OCI-LY7 (cell line): ENCODE measurements around the gene WDR7. TPM values are rescaled to one million over a fixed set of nuclear protein-coding genes. Genes with fewer than 3 reads are reported as not detected.

Experiments
- BruUV-seq: library from RNA; stranded (reverse); fragments of 400-500 nt; replicated peaks from 2 replicates; lab custom pipeline; 2021; lab: Mats Ljungman, UMichigan
- CTCF ChIA-PET: fragments of 300-600 bp; sonication (Branson Sonifier 250); formaldehyde crosslinking; loops from one replicate; lab custom pipeline; 2022; ENCODE audit warnings: antibody characterized with exemption; ENCODE audit not compliant: unreplicated experiment; lab: Charles Lee
- POLR2A ChIA-PET: fragments of 300-600 bp; sonication (Branson Sonifier 250); formaldehyde crosslinking; loops from one replicate; lab custom pipeline; 2022; ENCODE audit warnings: antibody characterized with exemption; lab: Charles Lee
- DNase-seq: peaks from one replicate; pipeline ENCODE4 v3.0.0-alpha.2; 2015; ENCODE audit warnings: low spot score
- H2AFZ ChIP-seq: fragments of 200-600 bp; sonication (generic), shearing (Covaris generic); 2 replicates; pipeline ENCODE4 v1.6.1; 2014; ENCODE audit warnings: mild to moderate bottlenecking, antibody characterized with exemption, low read length, moderate library complexity
- H3K27ac ChIP-seq: fragments of 200-600 bp; sonication (generic); 2 replicates; pipeline ENCODE4 v1.5.1; 2014; ENCODE audit warnings: mixed run types, low read depth, mild to moderate bottlenecking, moderate library complexity, low read length, inconsistent platforms; ENCODE audit not compliant: poor library complexity, severe bottlenecking
- H3K36me3 ChIP-seq: fragments of 200-600 bp; sonication (generic); 2 replicates; pipeline ENCODE4 v1.6.1; 2014; ENCODE audit warnings: mild to moderate bottlenecking, antibody characterized with exemption, low read length, moderate library complexity, mixed read lengths; ENCODE audit not compliant: insufficient read depth
- H3K4me1 ChIP-seq: fragments of 200-600 bp; sonication (generic); 2 replicates; pipeline ENCODE4 v1.5.1; 2014; ENCODE audit warnings: mild to moderate bottlenecking, low read length; ENCODE audit not compliant: insufficient read depth, poor library complexity, severe bottlenecking
- H3K4me2 ChIP-seq: fragments of 200-600 bp; sonication (generic); 2 replicates; pipeline ENCODE4 v1.6.1; 2014; ENCODE audit warnings: mild to moderate bottlenecking, low read length
- H3K4me3 ChIP-seq: fragments of 200-600 bp; sonication (generic); 2 replicates; pipeline ENCODE4 v1.5.1; 2014; ENCODE audit warnings: mild to moderate bottlenecking, low read depth, low read length; ENCODE audit not compliant: poor library complexity, severe bottlenecking
- H3K79me2 ChIP-seq: fragments of 200-600 bp; sonication (generic); 2 replicates; pipeline ENCODE4 v1.6.1; 2016; ENCODE audit warnings: low read depth, mild to moderate bottlenecking, low read length, moderate library complexity, mixed read lengths; ENCODE audit not compliant: insufficient read depth
- H3K9me2 ChIP-seq: fragments of 200-600 bp; sonication (generic); 2 replicates; pipeline ENCODE4 v1.6.1; 2016; ENCODE audit warnings: mild to moderate bottlenecking, low read length, mixed read lengths; ENCODE audit not compliant: insufficient read depth
- H3K9me3 ChIP-seq: fragments of 200-600 bp; sonication (generic); 2 replicates; pipeline ENCODE4 v1.6.1; 2014; ENCODE audit warnings: mild to moderate bottlenecking, mixed run types, low read length, mixed read lengths
- H4K20me1 ChIP-seq: fragments of 200-600 bp; sonication (generic); 2 replicates; pipeline ENCODE4 v1.6.1; 2014; ENCODE audit warnings: mild to moderate bottlenecking, antibody characterized with exemption, low read length, moderate library complexity, mixed read lengths; ENCODE audit not compliant: insufficient read depth
- EZH2phosphoT487 ChIP-seq: fragments of 200-600 bp; sonication (generic); IDR thresholded peaks from 2 replicates; pipeline ENCODE4 v1.6.1; 2018; ENCODE audit warnings: low read depth, borderline replicate concordance, mild to moderate bottlenecking, mixed run types, antibody characterized with exemption, low read length, moderate library complexity, mixed read lengths
- intact Hi-C: fragments of 100-400 bp; cut with micrococcal nuclease; formaldehyde crosslinking; loops from one replicate; pipeline ENCODE4 v1.10.0; 2022; ENCODE audit not compliant: unreplicated experiment
- total RNA-seq, 2 experiments: library from RNA; depleted of rRNA in 1 of 2; stranded (reverse); fragments of >200 nt in 1 of 2; shearing (Covaris generic) in 1 of 2; gene quantifications; 2 replicates each; pipeline ENCODE4 v1.2.3, GENCODE V29; 2014 to 2022
- TF ChIP-seq, protein P1 (sequence below): fragments of 200-600 bp; sonication (generic); conservative IDR thresholded peaks from 2 replicates; pipeline ENCODE4 v1.5.1; 2014; ENCODE audit warnings: mild to moderate bottlenecking, antibody characterized with exemption, low read length, moderate library complexity, mixed read lengths

The WDR7 gene
- total RNA-seq, 2 experiments from 2014 or later, result 13.2 to 17.1 TPM

DNA sequence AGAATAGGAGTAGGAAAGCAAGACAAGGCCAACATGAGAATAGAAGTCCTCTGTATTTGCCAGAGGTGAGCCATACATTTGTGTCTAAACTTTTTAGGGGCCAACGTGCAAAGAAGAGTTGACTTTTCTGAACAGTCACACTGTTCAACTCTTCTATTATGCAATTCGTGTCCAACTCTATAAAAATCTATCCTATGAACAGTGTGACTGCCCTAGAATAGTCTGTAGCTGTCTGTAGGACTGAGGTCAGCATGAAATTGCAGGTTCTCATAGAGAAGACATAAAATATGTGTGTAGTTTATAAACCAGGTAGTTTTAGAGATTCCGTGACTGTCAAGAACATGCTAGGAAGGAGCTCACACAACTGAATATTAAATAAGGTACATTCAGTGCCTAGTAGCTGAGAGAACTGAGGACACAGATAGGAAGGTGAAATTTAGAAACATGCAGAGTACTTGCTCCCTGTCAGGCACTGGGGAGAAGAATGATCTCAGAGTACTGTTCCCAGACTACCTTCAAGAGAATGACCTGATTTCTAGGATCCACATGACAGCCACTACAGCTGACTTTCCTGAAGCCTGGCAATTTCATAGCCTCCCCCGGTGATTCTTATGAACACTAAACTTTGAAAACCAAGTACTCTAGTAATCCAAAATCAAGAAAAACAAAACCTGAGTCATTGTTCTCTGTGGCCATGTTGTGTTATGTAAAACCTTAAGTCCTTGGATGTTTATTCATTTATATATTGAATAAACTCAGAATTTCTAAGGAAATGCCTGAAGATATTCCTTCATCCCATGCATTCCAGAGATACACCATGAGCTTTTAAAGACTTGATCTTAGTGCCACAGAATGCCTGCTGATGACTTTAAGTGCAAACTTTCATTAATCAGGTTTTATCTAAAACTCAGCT is 294.3 kb downstream of the WDR7 start:
- Histone ChIP-seq H3K27ac (no peak overlapping the region), H3K4me2 (no peak overlapping the region), H3K9me3 (no peaks in the 10 kb centered on the region), H4K20me1 (no peaks in the 10 kb centered on the region), H2AFZ (no peak overlapping the region), H3K79me2 (no peaks in the 10 kb centered on the region), H3K9me2 (no peaks in the 10 kb centered on the region), H3K36me3 (no peaks in the 10 kb centered on the region), H3K4me3 (no peak overlapping the region), H3K4me1 (no peaks in the 10 kb centered on the region)
- no peak for DNase-seq
- ChIA-PET POLR2A (interaction anchor here (1.0 kb wide), 1 partner anchor 9 kb away, joined by 3 read pairs; no protein-coding TSS in a partner anchor), CTCF (no interaction called here)
- TF ChIP-seq EZH2phosphoT487, result no peak
- TF ChIP-seq, protein P1, sequence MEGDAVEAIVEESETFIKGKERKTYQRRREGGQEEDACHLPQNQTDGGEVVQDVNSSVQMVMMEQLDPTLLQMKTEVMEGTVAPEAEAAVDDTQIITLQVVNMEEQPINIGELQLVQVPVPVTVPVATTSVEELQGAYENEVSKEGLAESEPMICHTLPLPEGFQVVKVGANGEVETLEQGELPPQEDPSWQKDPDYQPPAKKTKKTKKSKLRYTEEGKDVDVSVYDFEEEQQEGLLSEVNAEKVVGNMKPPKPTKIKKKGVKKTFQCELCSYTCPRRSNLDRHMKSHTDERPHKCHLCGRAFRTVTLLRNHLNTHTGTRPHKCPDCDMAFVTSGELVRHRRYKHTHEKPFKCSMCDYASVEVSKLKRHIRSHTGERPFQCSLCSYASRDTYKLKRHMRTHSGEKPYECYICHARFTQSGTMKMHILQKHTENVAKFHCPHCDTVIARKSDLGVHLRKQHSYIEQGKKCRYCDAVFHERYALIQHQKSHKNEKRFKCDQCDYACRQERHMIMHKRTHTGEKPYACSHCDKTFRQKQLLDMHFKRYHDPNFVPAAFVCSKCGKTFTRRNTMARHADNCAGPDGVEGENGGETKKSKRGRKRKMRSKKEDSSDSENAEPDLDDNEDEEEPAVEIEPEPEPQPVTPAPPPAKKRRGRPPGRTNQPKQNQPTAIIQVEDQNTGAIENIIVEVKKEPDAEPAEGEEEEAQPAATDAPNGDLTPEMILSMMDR, result no peak
- intact Hi-C loops, result no loop called here
- no TSS peak for BruUV-seq

DNA sequence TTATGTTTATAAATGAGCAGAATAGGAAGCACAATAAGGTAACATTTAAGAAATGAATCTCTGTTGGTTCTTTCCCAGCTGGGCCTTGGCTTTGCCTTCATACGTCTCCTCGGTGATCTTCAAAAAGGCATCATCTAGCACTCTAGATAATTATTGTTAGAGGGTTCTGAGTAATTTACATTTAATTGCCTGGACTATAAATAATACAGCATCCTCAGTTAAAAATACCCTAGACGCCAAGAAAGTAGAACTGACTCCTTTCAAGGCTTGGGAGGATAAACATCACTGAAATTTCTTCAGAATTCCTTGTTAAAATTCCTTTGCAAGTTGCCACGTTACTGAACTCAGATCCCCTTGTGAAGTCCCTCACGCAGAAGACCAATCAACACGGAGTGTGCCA is 296.1 kb downstream of the WDR7 start:
- no peaks in the 10 kb centered on the region for H3K36me3 ChIP-seq
- no peaks in the 10 kb centered on the region for H4K20me1 ChIP-seq
- no peak overlapping the region for H3K27ac ChIP-seq
- H3K79me2 ChIP-seq, result no peaks in the 10 kb centered on the region
- no peak overlapping the region for H3K4me3 ChIP-seq
- H3K9me3 ChIP-seq, result no peaks in the 10 kb centered on the region
- ChIA-PET CTCF (no interaction called here), POLR2A (interaction anchor here (0.7 kb wide), 1 partner anchor 7 kb away, joined by 3 read pairs; no protein-coding TSS in a partner anchor)
- DNase-seq, result no peak
- H3K4me2 ChIP-seq, result no peak overlapping the region
- no peaks in the 10 kb centered on the region for H3K4me1 ChIP-seq
- no peaks in the 10 kb centered on the region for H3K9me2 ChIP-seq
- no peak overlapping the region for H2AFZ ChIP-seq
- BruUV-seq, result no TSS peak
- intact Hi-C loops, result no loop called here
- TF ChIP-seq, protein P1, result no peak
- no peak for TF ChIP-seq EZH2phosphoT487

DNA sequence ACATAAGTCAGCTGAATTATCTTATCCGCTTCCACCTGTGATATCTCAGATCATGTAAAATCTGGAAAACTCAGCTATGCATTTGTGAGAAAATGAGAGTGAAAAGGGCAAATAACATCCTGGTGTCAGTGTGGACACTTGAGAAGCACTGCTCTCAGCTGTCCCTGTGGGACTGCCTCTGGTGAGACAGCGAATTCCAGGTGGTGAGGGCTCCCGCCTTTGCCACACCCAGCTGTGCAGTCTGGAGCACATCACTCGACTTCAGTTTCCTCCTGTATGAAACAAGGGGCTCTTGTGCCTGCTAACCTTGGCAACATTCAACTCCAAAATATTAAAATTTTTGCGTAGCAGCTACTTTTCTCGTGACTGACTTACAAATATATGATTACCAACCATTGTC is 300.9 kb downstream of the WDR7 start:
- no peak for DNase-seq
- ChIA-PET POLR2A (no interaction called here), CTCF (no interaction called here)
- no peaks in the 10 kb centered on the region for H3K9me3 ChIP-seq
- no peaks in the 10 kb centered on the region for H4K20me1 ChIP-seq
- TF ChIP-seq, protein P1, result no peak
- TF ChIP-seq EZH2phosphoT487, result no peak
- H3K27ac ChIP-seq, result no peak overlapping the region
- H3K4me2 ChIP-seq, result no peak overlapping the region
- no peaks in the 10 kb centered on the region for H3K4me1 ChIP-seq
- H3K9me2 ChIP-seq, result no peaks in the 10 kb centered on the region
- H3K36me3 ChIP-seq, result no peaks in the 10 kb centered on the region
- no peak overlapping the region for H3K4me3 ChIP-seq
- H3K79me2 ChIP-seq, result no peaks in the 10 kb centered on the region
- no peak overlapping the region for H2AFZ ChIP-seq
- intact Hi-C loops, result no loop called here
- no TSS peak for BruUV-seq
